ENCODE measurements around the gene ZMAT3. TPM values are rescaled to one million over a fixed set of nuclear protein-coding genes. Genes with fewer than 3 reads are reported as not detected.
"Not testable (repeated sequence)": the region's sequence is repeated elsewhere in the genome, so short reads cannot be mapped to it uniquely, and the experiment has no call there.

ZMAT3 gene
- total RNA-seq, 2 experiments from 2014 or later, result 26.9 to 28.3 TPM

GRCh38 chr3:179036226-179036625 is 35.4 kb downstream of the ZMAT3 start:
- intact Hi-C loops (cut with micrococcal nuclease), result no loop called here
- H3K4me3 Mint-ChIP-seq, result no peak overlapping the region
- CTCF ChIA-PET, result no interaction called here
- H3K4me1 Mint-ChIP-seq (ENCODE audit: low read depth), result peaks cover 7% of the 10 kb centered on the region
- no peak for DNase-seq
- peaks cover 13% of the 10 kb centered on the region for H3K36me3 Mint-ChIP-seq (ENCODE audit: low read depth)
- no peak overlapping the region for H3K27ac Mint-ChIP-seq
- no peaks in the 10 kb centered on the region for H3K27me3 Mint-ChIP-seq (ENCODE audit: low read depth)
- H3K9me3 Mint-ChIP-seq, result peaks cover 9% of the 10 kb centered on the region

- no peak overlapping the region for H3K27ac Mint-ChIP-seq
- CTCF ChIA-PET, result no interaction called here
- peaks cover 11% of the 10 kb centered on the region for H3K36me3 Mint-ChIP-seq (ENCODE audit: low read depth)
- peaks cover 3% of the 10 kb centered on the region for H3K9me3 Mint-ChIP-seq
- intact Hi-C loops (cut with micrococcal nuclease), result loop anchor here (1.0 kb wide), 1 partner anchor 14 kb away; no protein-coding TSS in a partner anchor
- H3K4me1 Mint-ChIP-seq (ENCODE audit: low read depth), result peaks cover 1% of the 10 kb centered on the region
- DNase-seq, result no peak
- no peaks in the 10 kb centered on the region for H3K27me3 Mint-ChIP-seq (ENCODE audit: low read depth)
- no peak overlapping the region for H3K4me3 Mint-ChIP-seq
Measured at GRCh38 chr3:179035232-179035631, 36.4 kb downstream of the ZMAT3 start.

- H3K27me3 Mint-ChIP-seq (ENCODE audit: low read depth); H3K9me3 Mint-ChIP-seq; H3K36me3 Mint-ChIP-seq (ENCODE audit: low read depth); CTCF ChIA-PET; H3K4me1 Mint-ChIP-seq (ENCODE audit: low read depth); DNase-seq; H3K27ac Mint-ChIP-seq; intact Hi-C loops (cut with micrococcal nuclease); H3K4me3 Mint-ChIP-seq: not testable (repeated sequence)
Measured at GRCh38 chr3:179033304-179033657, 38.3 kb downstream of the ZMAT3 start.

GRCh38 chr3:179032454-179033303 is 38.9 kb downstream of the ZMAT3 start:
- H3K4me3 Mint-ChIP-seq; H3K27me3 Mint-ChIP-seq (ENCODE audit: low read depth); DNase-seq; CTCF ChIA-PET; H3K27ac Mint-ChIP-seq; H3K9me3 Mint-ChIP-seq; intact Hi-C loops (cut with micrococcal nuclease): not testable (repeated sequence)
- Mint-ChIP-seq H3K4me1 (ENCODE audit: low read depth) (peaks cover 15% of the 10 kb centered on the region), H3K36me3 (ENCODE audit: low read depth) (peaks cover 10% of the 10 kb centered on the region)

- Mint-ChIP-seq H3K4me3 (no peak overlapping the region), H3K36me3 (ENCODE audit: low read depth) (peaks cover 18% of the 10 kb centered on the region), H3K9me3 (no peaks in the 10 kb centered on the region), H3K27me3 (ENCODE audit: low read depth) (no peaks in the 10 kb centered on the region), H3K4me1 (ENCODE audit: low read depth) (peaks cover 25% of the 10 kb centered on the region), H3K27ac (no peak overlapping the region)
- CTCF ChIA-PET, result interaction anchor here (1.0 kb wide), 1 partner anchor 13 kb away, joined by 5 read pairs; no protein-coding TSS in a partner anchor
- DNase-seq, result no peak
- intact Hi-C loops (cut with micrococcal nuclease), result no loop called here
Measured at GRCh38 chr3:179029096-179029495, 42.5 kb downstream of the ZMAT3 start.

GRCh38 chr3:179028408-179028807 is 43.2 kb downstream of the ZMAT3 start:
- H3K9me3 Mint-ChIP-seq, result no peaks in the 10 kb centered on the region
- H3K4me3 Mint-ChIP-seq, result no peak overlapping the region
- no peak for DNase-seq

GRCh38 chr3:179027326-179027900 is 44.2 kb downstream of the ZMAT3 start:
- intact Hi-C loops (cut with micrococcal nuclease), result loop anchor here (1.0 kb wide), 1 partner anchor 10 kb away; no protein-coding TSS in a partner anchor
- Mint-ChIP-seq H3K4me3 (peak overlapping the region; percentile 19), H3K4me1 (ENCODE audit: low read depth) (peaks cover 25% of the 10 kb centered on the region), H3K27ac (peak overlapping the region; percentile 73), H3K9me3 (no peaks in the 10 kb centered on the region), H3K36me3 (ENCODE audit: low read depth) (peaks cover 21% of the 10 kb centered on the region), H3K27me3 (ENCODE audit: low read depth) (no peaks in the 10 kb centered on the region)
- peak; percentile 71 for DNase-seq
- CTCF ChIA-PET, result interaction anchor here (0.7 to 1.9 kb wide), 6 partner anchors 9 to 294 kb away, joined by 3 to 7 read pairs (median 3); no protein-coding TSS in a partner anchor

More at GRCh38 chr3:179028408-179028807, 43.2 kb downstream of the ZMAT3 start:
- Mint-ChIP-seq H3K27me3 (ENCODE audit: low read depth) (no peaks in the 10 kb centered on the region), H3K36me3 (ENCODE audit: low read depth) (peaks cover 21% of the 10 kb centered on the region), H3K27ac (peak overlapping the region; percentile 66), H3K4me1 (ENCODE audit: low read depth) (peaks cover 25% of the 10 kb centered on the region)
- intact Hi-C loops (cut with micrococcal nuclease), result no loop called here
- CTCF ChIA-PET, result interaction anchor here (1.0 to 1.1 kb wide), 3 partner anchors 10 to 42 kb away, joined by 3 to 5 read pairs (median 3); no protein-coding TSS in a partner anchor

- CTCF ChIA-PET, result interaction anchor here (1.3 to 1.9 kb wide), 2 partner anchors 11 to 295 kb away, joined by 4 to 7 read pairs; no protein-coding TSS in a partner anchor
- Mint-ChIP-seq H3K4me1 (ENCODE audit: low read depth) (peaks cover 28% of the 10 kb centered on the region), H3K36me3 (ENCODE audit: low read depth) (peaks cover 21% of the 10 kb centered on the region), H3K9me3 (no peaks in the 10 kb centered on the region), H3K27ac (peak overlapping the region; percentile 50), H3K4me3 (no peak overlapping the region), H3K27me3 (ENCODE audit: low read depth) (no peaks in the 10 kb centered on the region)
- DNase-seq, result no peak
- intact Hi-C loops (cut with micrococcal nuclease), result loop anchor here (1.0 kb wide), 1 partner anchor 11 kb away; no protein-coding TSS in a partner anchor
Measured at GRCh38 chr3:179026636-179027035, 45.0 kb downstream of the ZMAT3 start.

GRCh38 chr3:179021119-179021903 is 50.3 kb downstream of the ZMAT3 start:
- no peak for DNase-seq
- intact Hi-C loops (cut with micrococcal nuclease), result loop anchor here (1.0 to 2.0 kb wide), 4 partner anchors 14 to 587 kb away; partner anchors contain the start of genes ACTL6A and ZMAT3
- Mint-ChIP-seq H3K27ac (peak overlapping the region; percentile 27), H3K4me3 (peak overlapping the region; percentile 37), H3K4me1 (ENCODE audit: low read depth) (peaks cover 39% of the 10 kb centered on the region), H3K27me3 (ENCODE audit: low read depth) (no peaks in the 10 kb centered on the region), H3K36me3 (ENCODE audit: low read depth) (peaks cover 6% of the 10 kb centered on the region), H3K9me3 (no peaks in the 10 kb centered on the region)
- CTCF ChIA-PET, result interaction anchor here (0.6 to 1.5 kb wide), 4 partner anchors 17 to 585 kb away, joined by 3 to 8 read pairs (median 3); no protein-coding TSS in a partner anchor

- H3K27me3 Mint-ChIP-seq (ENCODE audit: low read depth), result no peaks in the 10 kb centered on the region
- CTCF ChIA-PET, result interaction anchor here (0.6 to 1.5 kb wide), 5 partner anchors 18 to 584 kb away, joined by 3 to 8 read pairs (median 3); no protein-coding TSS in a partner anchor
Measured at GRCh38 chr3:179020112-179020511, 51.5 kb downstream of the ZMAT3 start.

GRCh38 chr3:179018808-179019207 is 52.8 kb downstream of the ZMAT3 start:
- CTCF ChIA-PET, result interaction anchor here (0.6 to 1.2 kb wide), 4 partner anchors 9 to 328 kb away, joined by 3 to 4 read pairs (median 4); no protein-coding TSS in a partner anchor
- intact Hi-C loops (cut with micrococcal nuclease), result loop anchor here (5.0 kb wide), 2 partner anchors 243 to 433 kb away; partner anchors contain the start of gene GNB4
- H3K4me3 Mint-ChIP-seq, result no peak overlapping the region
- H3K27ac Mint-ChIP-seq, result no peak overlapping the region
- no peaks in the 10 kb centered on the region for H3K9me3 Mint-ChIP-seq
- no peaks in the 10 kb centered on the region for H3K27me3 Mint-ChIP-seq (ENCODE audit: low read depth)
- no peak for DNase-seq
- peaks cover under 1% of the 10 kb centered on the region for H3K36me3 Mint-ChIP-seq (ENCODE audit: low read depth)
- peaks cover 48% of the 10 kb centered on the region for H3K4me1 Mint-ChIP-seq (ENCODE audit: low read depth)

More at GRCh38 chr3:179020112-179020511, 51.5 kb downstream of the ZMAT3 start:
- peaks cover 6% of the 10 kb centered on the region for H3K36me3 Mint-ChIP-seq (ENCODE audit: low read depth)
- H3K27ac Mint-ChIP-seq, result peak overlapping the region; percentile 25
- H3K9me3 Mint-ChIP-seq, result no peaks in the 10 kb centered on the region
- H3K4me3 Mint-ChIP-seq, result no peak overlapping the region
- H3K4me1 Mint-ChIP-seq (ENCODE audit: low read depth), result peaks cover 47% of the 10 kb centered on the region
- no peak for DNase-seq
- intact Hi-C loops (cut with micrococcal nuclease), result loop anchor here (1.0 to 2.0 kb wide), 2 partner anchors 127 to 589 kb away; no protein-coding TSS in a partner anchor

Measured in activated naive CD4-positive, alpha-beta T cell treated with anti-CD3 and anti-CD28 coated beads for 36 hours (primary cell).